CD4-positive, alpha-beta memory T cell (primary cell): ENCODE results near the gene SERINC5. TPM values are rescaled to one million over a fixed set of nuclear protein-coding genes. Genes with fewer than 3 reads are reported as not detected.

Experiments
- CTCF ChIA-PET: fragments of 350-600 bp; sonication (Branson Sonifier 250); formaldehyde crosslinking; loops from one replicate; lab custom pipeline; 2021; ENCODE audit warnings: inconsistent platforms; ENCODE audit not compliant: partially characterized antibody; lab: Charles Lee
- POLR2A ChIA-PET: fragments of 350-600 bp; sonication (Branson Sonifier 250); formaldehyde crosslinking; loops from one replicate; lab custom pipeline; 2021; ENCODE audit not compliant: partially characterized antibody; lab: Charles Lee
- DNase-seq, 5 donors: peaks; one replicate each; pipeline versions ENCODE4 v3.0.0 to v3.0.0-alpha.2; 2020 to 2022; ENCODE audit warnings: mixed read lengths in 1 of 5
- H3K27ac ChIP-seq: one replicate; pipeline ENCODE4 v1.7.0; 2013; ENCODE audit warnings: low read depth, low read length
- H3K27me3 ChIP-seq: 2 replicates; pipeline ENCODE4 v1.7.0; 2013; ENCODE audit warnings: mild to moderate bottlenecking, low read length, moderate library complexity; ENCODE audit not compliant: insufficient read depth
- H3K36me3 ChIP-seq: 2 replicates; pipeline ENCODE4 v1.7.0; 2013; ENCODE audit warnings: mild to moderate bottlenecking, low read length, moderate library complexity; ENCODE audit not compliant: insufficient read depth
- H3K4me1 ChIP-seq: 2 replicates; pipeline ENCODE4 v1.7.0; 2013; ENCODE audit warnings: mild to moderate bottlenecking, low read length, moderate library complexity; ENCODE audit not compliant: insufficient read depth
- H3K4me3 ChIP-seq, 2 donors: one replicate each; pipeline ENCODE4 v1.7.0; 2013; ENCODE audit warnings: low read length in 2 of 2, mild to moderate bottlenecking in 1 of 2
- H3K9me3 ChIP-seq, 2 donors: one replicate each; pipeline ENCODE4 v1.7.0; 2013; ENCODE audit warnings: low read length in 2 of 2, control low read depth in 1 of 2; ENCODE audit not compliant: control insufficient read depth in 1 of 2
- H3K27ac Mint-ChIP-seq, 7 donors: one replicate each; pipeline ENCODE4 v1.8.0; 2020 to 2021; ENCODE audit warnings: mixed read lengths in 7 of 7, mild to moderate bottlenecking in 6 of 7, inconsistent platforms in 3 of 7, moderate library complexity in 3 of 7
- H3K27me3 Mint-ChIP-seq, 2 donors: one replicate each; pipeline ENCODE4 v1.8.0; 2020 to 2021; ENCODE audit warnings: mixed read lengths in 2 of 2
- H3K36me3 Mint-ChIP-seq, 2 donors: one replicate each; pipeline ENCODE4 v1.8.0; 2020 to 2021; ENCODE audit warnings: mixed read lengths in 2 of 2, inconsistent platforms in 1 of 2, mild to moderate bottlenecking in 1 of 2
- H3K4me1 Mint-ChIP-seq, 4 donors: one replicate each; pipeline ENCODE4 v1.8.0; 2020 to 2021; ENCODE audit warnings: mixed read lengths in 4 of 4, mild to moderate bottlenecking in 1 of 4
- H3K4me3 Mint-ChIP-seq, 8 donors: one replicate each; pipeline ENCODE4 v1.8.0; 2020 to 2021; ENCODE audit warnings: mixed read lengths in 8 of 8, mild to moderate bottlenecking in 7 of 8, moderate library complexity in 6 of 8, inconsistent platforms in 3 of 8
- H3K9me3 Mint-ChIP-seq, 8 donors: one replicate each; pipeline ENCODE4 v1.8.0; 2020 to 2021; ENCODE audit warnings: mixed read lengths in 8 of 8, mild to moderate bottlenecking in 5 of 8, inconsistent platforms in 3 of 8, moderate library complexity in 1 of 8
- intact Hi-C: fragments of 100-400 bp; cut with micrococcal nuclease; formaldehyde crosslinking; loops from one replicate; pipeline ENCODE4 v1.15.1; 2023
- polyA plus RNA-seq, 2 donors: library from polyadenylated mRNA; unstranded; fragments of 300-500 nt; fragmentation: Illumina TruSeq; gene quantifications; one replicate each; pipeline ENCODE4 v1.2.3, GENCODE V29; 2021
- total RNA-seq, 2 experiments: library from RNA; stranded (reverse); gene quantifications; one replicate each; pipeline ENCODE4 v1.2.3, GENCODE V29; 2021

Gene SERINC5
- total and polyA plus RNA-seq, 4 experiments from 2014 or later: 20.7 to 165 (median 94.0) TPM

- no peaks in the 10 kb centered on the region for H3K9me3 ChIP-seq
- ChIA-PET POLR2A (interaction anchor here (0.6 to 18.1 kb wide), 28 partner anchors 7 to 1659 kb away, joined by 3 to 409 read pairs (median 6); partner anchors contain the start of gene SERINC5), CTCF (interaction anchor here (0.9 to 3.2 kb wide), 14 partner anchors 11 to 114 kb away, joined by 3 to 24 read pairs (median 4); partner anchors contain the start of gene SERINC5)
- intact Hi-C loops: loop anchor here (1.0 to 5.0 kb wide), 4 partner anchors 11 to 60 kb away; no protein-coding TSS in a partner anchor
- Mint-ChIP-seq H3K36me3 (peaks cover 18 to 30% of the 10 kb centered on the region in 2 donors), H3K4me1 (peaks cover 66 to 93% (median 81%) of the 10 kb centered on the region in 4 donors), H3K9me3 (no peaks in the 10 kb centered on the region), H3K27me3 (no peaks in the 10 kb centered on the region), H3K4me3 (peak overlapping the region; percentile 64 to 89 (median 80)), H3K27ac (peak overlapping the region; percentile 88 to 97 (median 92))
- H3K27me3 ChIP-seq: no peaks in the 10 kb centered on the region
- H3K4me3 ChIP-seq: peak overlapping the region; percentile 12 to 43
- H3K4me1 ChIP-seq: peaks cover 93% of the 10 kb centered on the region
- H3K27ac ChIP-seq: peak overlapping the region; percentile 69
- no peaks in the 10 kb centered on the region for H3K36me3 ChIP-seq
- peak in 1 of 5 donors; percentile 33 for DNase-seq
Observed at GRCh38 chr5:80192507-80193241, 63.2 kb downstream of the SERINC5 start.

DNA sequence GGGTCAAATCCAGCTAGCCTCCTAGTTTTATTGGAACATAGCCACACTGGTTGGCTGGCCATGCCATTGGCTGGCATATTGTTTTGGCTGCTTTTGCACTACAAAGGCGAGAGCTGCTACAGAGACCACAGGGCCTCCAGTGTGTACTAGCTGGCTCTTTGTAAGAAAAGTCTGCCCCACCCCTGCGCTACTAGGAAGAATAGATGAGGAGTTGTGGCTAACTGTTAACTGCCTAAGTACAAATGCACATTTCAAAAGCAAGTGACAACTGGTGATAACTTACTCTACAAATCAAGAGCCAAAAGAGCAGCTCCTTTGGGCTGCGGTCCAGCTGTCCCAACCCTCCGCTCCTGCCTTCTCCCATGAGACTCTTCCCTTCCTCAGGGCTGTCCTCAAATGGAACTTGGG lies 63.9 kb downstream of the SERINC5 start:
- peak overlapping the region; percentile 88 to 97 (median 92) for H3K27ac Mint-ChIP-seq
- Histone ChIP-seq H3K4me3 (peak overlapping the region; percentile 9 to 37), H3K36me3 (no peaks in the 10 kb centered on the region), H3K9me3 (no peaks in the 10 kb centered on the region), H3K27me3 (no peaks in the 10 kb centered on the region), H3K4me1 (peaks cover 94% of the 10 kb centered on the region), H3K27ac (peak overlapping the region; percentile 69)
- H3K27me3 Mint-ChIP-seq: no peaks in the 10 kb centered on the region
- POLR2A ChIA-PET: interaction anchor here (0.6 to 18.1 kb wide), 23 partner anchors 11 to 1660 kb away, joined by 3 to 409 read pairs (median 8); partner anchors contain the start of gene SERINC5
- DNase-seq: peak; percentile 56 to 73 (median 58)
- intact Hi-C loops: loop anchor here (1.0 to 5.0 kb wide), 4 partner anchors 11 to 60 kb away; no protein-coding TSS in a partner anchor
- H3K4me1 Mint-ChIP-seq: peaks cover 68 to 93% (median 81%) of the 10 kb centered on the region in 4 donors
- no peaks in the 10 kb centered on the region for H3K9me3 Mint-ChIP-seq
- peak overlapping the region; percentile 64 to 89 (median 80) for H3K4me3 Mint-ChIP-seq
- H3K36me3 Mint-ChIP-seq: peaks cover 19 to 25% of the 10 kb centered on the region in 2 donors
- CTCF ChIA-PET: interaction anchor here (0.7 to 3.2 kb wide), 11 partner anchors 13 to 115 kb away, joined by 3 to 24 read pairs (median 4); partner anchors contain the start of gene SERINC5

- Histone ChIP-seq H3K9me3 (no peaks in the 10 kb centered on the region), H3K4me1 (peaks cover 97% of the 10 kb centered on the region), H3K36me3 (no peaks in the 10 kb centered on the region), H3K27me3 (no peaks in the 10 kb centered on the region), H3K4me3 (peak overlapping the region in 1 of 2 donors; percentile 37), H3K27ac (peak overlapping the region; percentile 69)
- DNase-seq: no peak
- Mint-ChIP-seq H3K27me3 (no peaks in the 10 kb centered on the region), H3K4me3 (peak overlapping the region; percentile 77 to 98 (median 94)), H3K4me1 (peaks cover 71 to 95% (median 83%) of the 10 kb centered on the region in 4 donors), H3K27ac (peak overlapping the region; percentile 88 to 98 (median 95)), H3K36me3 (peaks cover 19 to 25% of the 10 kb centered on the region in 2 donors), H3K9me3 (no peaks in the 10 kb centered on the region)
- ChIA-PET POLR2A (interaction anchor here (0.9 to 18.1 kb wide), 18 partner anchors 12 to 1660 kb away, joined by 3 to 409 read pairs (median 9); partner anchors contain the start of gene SERINC5), CTCF (interaction anchor here (0.7 to 2.2 kb wide), 6 partner anchors 55 to 116 kb away, joined by 3 to 13 read pairs (median 5); partner anchors contain the start of gene SERINC5)
- intact Hi-C loops: loop anchor here (5.0 kb wide), 1 partner anchor 61 kb away; no protein-coding TSS in a partner anchor
Observed at GRCh38 chr5:80191397-80191796, 64.5 kb downstream of the SERINC5 start.

- no peaks in the 10 kb centered on the region for H3K27me3 Mint-ChIP-seq
- peak overlapping the region; percentile 69 for H3K27ac ChIP-seq
- peak overlapping the region; percentile 59 to 98 (median 94) for H3K4me3 Mint-ChIP-seq
- no peaks in the 10 kb centered on the region for H3K36me3 ChIP-seq
- intact Hi-C loops: loop anchor here (5.0 kb wide), 1 partner anchor 61 kb away; no protein-coding TSS in a partner anchor
- CTCF ChIA-PET: interaction anchor here (1.0 to 1.3 kb wide), 2 partner anchors 14 to 64 kb away, joined by 3 to 5 read pairs; no protein-coding TSS in a partner anchor
- DNase-seq: peak in 1 of 5 donors; percentile 39
- H3K27me3 ChIP-seq: no peaks in the 10 kb centered on the region
- peaks cover 69 to 95% (median 82%) of the 10 kb centered on the region in 4 donors for H3K4me1 Mint-ChIP-seq
- H3K4me3 ChIP-seq: no peak overlapping the region
- H3K4me1 ChIP-seq: peaks cover 97% of the 10 kb centered on the region
- POLR2A ChIA-PET: interaction anchor here (1.2 to 18.1 kb wide), 11 partner anchors 11 to 1661 kb away, joined by 3 to 409 read pairs (median 10); partner anchors contain the start of gene SERINC5
- H3K9me3 ChIP-seq: no peaks in the 10 kb centered on the region
- H3K27ac Mint-ChIP-seq: peak overlapping the region; percentile 83 to 98 (median 95)
- peaks cover 16 to 24% of the 10 kb centered on the region in 2 donors for H3K36me3 Mint-ChIP-seq
- no peaks in the 10 kb centered on the region for H3K9me3 Mint-ChIP-seq
Observed at GRCh38 chr5:80190960-80191359, 64.9 kb downstream of the SERINC5 start.

GRCh38 chr5:80189701-80190100 lies 66.1 kb downstream of the SERINC5 start:
- Histone ChIP-seq H3K36me3 (no peaks in the 10 kb centered on the region), H3K9me3 (no peaks in the 10 kb centered on the region), H3K27ac (peak overlapping the region; percentile 69), H3K4me1 (peaks cover 98% of the 10 kb centered on the region), H3K4me3 (peak overlapping the region; percentile 19 to 40), H3K27me3 (no peaks in the 10 kb centered on the region)
- DNase-seq: no peak
- peak overlapping the region; percentile 84 to 98 (median 94) for H3K4me3 Mint-ChIP-seq
- intact Hi-C loops: loop anchor here (5.0 kb wide), 1 partner anchor 63 kb away; no protein-coding TSS in a partner anchor
- peaks cover 75 to 97% (median 84%) of the 10 kb centered on the region in 4 donors for H3K4me1 Mint-ChIP-seq
- peak overlapping the region; percentile 89 to 98 (median 95) for H3K27ac Mint-ChIP-seq
- CTCF ChIA-PET: interaction anchor here (0.7 to 1.3 kb wide), 4 partner anchors 9 to 44 kb away, joined by 3 to 5 read pairs (median 4); no protein-coding TSS in a partner anchor
- POLR2A ChIA-PET: interaction anchor here (0.7 to 18.1 kb wide), 9 partner anchors 10 to 98 kb away, joined by 4 to 409 read pairs (median 48); partner anchors contain the start of gene SERINC5
- H3K9me3 Mint-ChIP-seq: no peaks in the 10 kb centered on the region
- H3K27me3 Mint-ChIP-seq: no peaks in the 10 kb centered on the region
- H3K36me3 Mint-ChIP-seq: peaks cover 20 to 27% of the 10 kb centered on the region in 2 donors

DNA sequence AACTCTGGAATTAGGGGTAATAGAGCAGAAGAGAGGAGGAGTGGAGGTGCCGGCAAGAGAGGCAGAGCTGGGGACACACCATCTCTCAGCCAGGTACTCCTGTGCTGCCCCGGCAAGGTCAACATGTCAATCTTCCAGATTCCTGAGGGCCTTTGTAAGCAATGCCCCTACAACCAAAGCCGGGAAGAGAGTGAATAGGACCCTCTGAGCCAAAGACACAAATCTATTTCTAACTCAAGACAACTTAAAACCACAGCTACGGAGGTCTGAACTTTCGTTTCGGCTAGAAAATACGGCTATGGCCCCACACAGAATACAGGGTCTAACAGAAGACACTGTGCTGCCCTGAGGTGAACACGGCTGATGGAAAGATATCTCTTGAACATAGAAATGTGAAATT lies 66.6 kb downstream of the SERINC5 start:
- no peaks in the 10 kb centered on the region for H3K9me3 ChIP-seq
- no peaks in the 10 kb centered on the region for H3K9me3 Mint-ChIP-seq
- no peak for DNase-seq
- H3K36me3 ChIP-seq: no peaks in the 10 kb centered on the region
- peak overlapping the region; percentile 69 for H3K27ac ChIP-seq
- peak overlapping the region; percentile 89 to 98 (median 95) for H3K27ac Mint-ChIP-seq
- peaks cover 98% of the 10 kb centered on the region for H3K4me1 ChIP-seq
- H3K27me3 ChIP-seq: no peaks in the 10 kb centered on the region
- H3K4me3 Mint-ChIP-seq: peak overlapping the region; percentile 84 to 98 (median 94)
- intact Hi-C loops: no loop called here
- CTCF ChIA-PET: interaction anchor here (0.9 kb wide), 1 partner anchor 14 kb away, joined by 3 read pairs; no protein-coding TSS in a partner anchor
- POLR2A ChIA-PET: interaction anchor here (0.7 to 18.1 kb wide), 9 partner anchors 9 to 97 kb away, joined by 3 to 409 read pairs (median 48); partner anchors contain the start of gene SERINC5
- peaks cover 20 to 24% of the 10 kb centered on the region in 2 donors for H3K36me3 Mint-ChIP-seq
- H3K4me1 Mint-ChIP-seq: peaks cover 76 to 97% (median 84%) of the 10 kb centered on the region in 4 donors
- peak overlapping the region; percentile 19 to 40 for H3K4me3 ChIP-seq
- no peaks in the 10 kb centered on the region for H3K27me3 Mint-ChIP-seq
